IPS DF 4.7 (cell line): Measurements from ENCODE around the gene CRTC3.
"Not testable (repeated sequence)": the region's sequence is repeated elsewhere in the genome, so short reads cannot be mapped to it uniquely, and the experiment has no call there.

Experiments used
- DNase-seq: peaks from one replicate; pipeline ENCODE4 v3.0.0-alpha.2; 2013; ENCODE audit warnings: low spot score; ENCODE audit errors: extremely low read depth

The CRTC3 gene

GRCh38 chr15:90647326-90647725, 117.6 kb downstream of the CRTC3 start:
- no peak for DNase-seq

GRCh38 chr15:90648137-90649070, 118.7 kb downstream of the CRTC3 start:
- DNase-seq, result peak; percentile 41

DNA sequence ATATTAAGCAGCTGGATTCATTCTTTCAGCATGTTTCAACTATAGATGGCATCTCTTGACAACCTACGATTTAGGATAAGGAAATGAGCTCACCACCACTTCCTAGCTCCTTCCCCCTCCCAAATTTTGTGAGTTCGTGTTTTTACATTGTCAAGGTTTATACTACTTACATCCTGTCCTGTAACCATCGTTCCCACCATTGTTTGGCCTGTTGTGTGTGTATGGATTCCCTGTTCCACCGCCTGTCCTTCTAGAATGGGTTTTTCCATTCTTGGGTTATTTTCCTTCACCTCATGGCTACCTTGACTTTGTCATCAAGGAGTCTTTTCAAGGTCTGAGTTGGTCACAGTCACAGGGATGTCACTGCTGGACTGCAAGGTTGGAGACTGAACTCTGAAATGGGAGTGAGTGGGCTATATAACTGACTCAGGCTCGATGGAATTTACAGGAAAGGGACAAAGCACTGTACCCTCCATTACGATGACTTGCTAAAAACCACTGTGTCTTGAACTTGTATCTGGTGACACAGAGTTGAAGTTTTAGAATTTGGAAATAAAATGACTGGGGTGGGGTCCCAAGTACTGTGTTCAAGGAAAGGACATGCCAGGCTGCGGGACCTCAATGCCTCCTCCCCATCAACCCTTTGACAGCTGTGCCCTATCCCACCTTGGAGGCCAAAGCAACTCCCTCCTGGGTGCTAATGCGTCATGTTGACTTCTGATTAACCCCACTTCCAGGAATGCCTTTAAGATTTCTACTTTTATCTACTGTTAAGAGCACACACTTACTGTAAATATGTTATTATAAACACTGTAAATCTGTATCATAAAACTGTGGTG, 120.6 kb downstream of the CRTC3 start:
- DNase-seq, result no peak

DNA sequence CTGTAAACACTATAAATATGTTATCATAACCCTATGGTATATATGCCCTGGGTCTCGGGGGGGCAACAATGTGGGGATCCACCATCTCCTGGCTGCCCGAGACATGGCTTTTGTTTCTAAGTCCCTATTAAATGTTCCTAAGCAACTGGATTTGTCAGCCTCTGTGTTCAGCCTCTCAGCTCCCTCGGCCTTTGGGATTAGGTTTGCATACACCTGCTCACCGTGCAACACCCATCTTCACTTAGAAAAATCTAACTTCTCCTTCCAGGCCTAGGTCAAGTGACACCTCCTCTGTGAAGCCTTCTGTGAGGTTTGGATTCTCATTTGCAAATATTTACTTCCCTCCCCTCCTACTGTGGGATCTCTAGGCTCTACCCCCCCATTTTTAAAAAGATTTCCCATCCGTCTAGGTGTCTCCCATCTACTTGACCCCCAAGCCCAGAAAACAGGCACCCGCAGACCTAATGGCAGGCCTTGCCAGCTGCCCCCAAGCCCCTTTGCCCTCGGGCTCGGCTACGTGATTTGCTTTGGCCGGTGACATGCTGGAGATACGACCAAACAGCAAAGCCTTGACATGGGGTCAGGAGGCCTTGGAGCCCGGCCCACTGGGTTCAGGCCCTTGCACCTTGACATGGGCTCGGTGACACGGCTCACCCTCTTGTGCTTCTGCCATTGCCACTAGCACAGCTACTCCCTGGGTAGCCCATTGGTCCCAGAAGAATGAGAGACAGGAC, 121.4 kb downstream of the CRTC3 start:
- no peak for DNase-seq

DNA sequence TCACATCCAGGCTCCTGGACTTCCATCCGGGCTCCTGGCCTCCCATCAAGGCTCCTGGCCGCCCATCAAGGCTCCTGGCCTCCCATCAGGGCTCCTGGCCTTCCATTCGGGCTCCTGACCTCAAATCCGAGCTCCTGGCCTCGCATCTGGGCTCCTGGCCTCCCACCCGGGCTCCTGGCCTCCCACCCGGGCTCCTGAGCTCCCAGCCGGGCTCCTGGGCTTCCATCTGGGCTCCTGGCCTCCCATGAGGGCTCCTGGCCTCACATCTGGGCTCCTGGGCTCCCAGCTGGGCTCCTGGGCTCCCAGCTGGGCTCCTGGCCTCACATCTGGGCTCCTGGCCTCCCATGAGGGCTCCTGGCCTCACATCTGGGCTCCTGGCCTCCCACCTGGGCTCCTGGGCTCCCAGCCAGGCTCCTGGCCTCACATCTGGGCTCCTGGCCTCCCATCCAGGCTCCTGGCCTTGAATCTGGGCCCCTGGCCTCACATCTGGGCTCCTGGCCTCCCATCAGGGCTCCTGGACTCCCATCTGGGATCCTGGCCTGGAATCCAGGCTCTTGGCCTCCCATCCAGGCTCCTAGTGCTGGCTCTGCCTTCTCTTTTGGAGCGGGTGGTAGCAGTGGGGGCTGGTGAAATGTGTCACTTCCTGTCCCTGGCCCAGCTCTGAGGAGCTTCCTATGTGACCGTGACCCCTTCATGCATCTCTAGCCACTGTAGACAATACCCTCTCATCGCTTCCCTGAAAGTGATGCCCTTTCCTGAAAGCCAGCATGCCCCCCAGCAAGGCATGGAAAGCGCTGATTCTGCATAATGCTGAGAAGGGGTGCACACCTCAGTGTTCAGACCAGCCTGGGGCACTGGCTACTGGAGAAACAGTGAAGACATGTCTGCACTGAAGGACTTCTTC, 124.8 kb downstream of the CRTC3 start:
- no peak for DNase-seq

DNA sequence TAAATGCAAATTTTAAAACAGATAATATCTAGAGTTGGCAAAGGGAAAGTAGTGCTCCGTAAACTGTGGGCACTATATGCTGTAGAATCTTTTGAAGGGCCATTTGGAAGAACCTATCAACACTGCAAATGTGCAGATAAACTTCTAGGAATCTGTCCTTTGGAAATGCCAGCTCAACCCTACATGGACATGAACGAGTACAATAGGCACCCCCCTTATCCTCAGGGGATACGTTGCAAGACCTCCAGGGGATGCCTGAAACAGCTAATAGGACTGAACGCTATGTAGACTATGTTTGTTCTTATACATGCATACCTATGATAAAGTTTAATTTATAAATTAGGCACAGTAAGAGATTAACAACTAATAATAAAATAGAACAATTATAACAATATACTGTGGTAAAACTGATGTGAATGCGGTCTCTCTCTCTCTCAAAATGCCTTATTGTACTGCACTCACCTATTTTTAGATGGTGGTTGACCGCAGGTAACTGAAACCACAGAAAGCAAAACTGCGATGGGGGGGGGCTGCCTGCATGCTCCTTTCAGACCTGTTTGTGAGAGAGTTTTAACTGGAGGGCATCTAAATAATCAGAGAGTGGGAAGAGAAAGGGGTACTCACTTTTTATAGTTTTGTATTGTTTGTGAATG, 127.9 kb downstream of the CRTC3 start:
- not testable (repeated sequence) for DNase-seq

DNA sequence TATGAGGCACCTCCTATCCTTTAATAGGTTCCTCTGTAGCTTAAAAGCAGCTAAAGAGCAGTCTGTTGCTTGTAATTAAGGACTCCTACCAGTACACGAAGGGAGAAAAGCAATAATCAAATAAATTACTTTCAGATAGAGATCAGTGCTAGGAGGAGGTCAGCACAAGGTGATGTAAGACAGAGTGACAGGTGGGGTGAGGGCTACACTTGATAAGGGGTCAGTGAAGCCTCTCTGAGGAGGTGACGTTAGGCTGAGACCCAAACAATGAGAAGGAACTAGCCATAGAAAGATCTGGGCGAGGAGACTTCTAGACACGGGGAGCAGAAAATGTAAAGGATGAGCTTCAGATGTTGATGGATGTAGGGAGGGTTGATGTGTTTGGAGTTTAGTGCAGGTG, 129.8 kb downstream of the CRTC3 start:
- DNase-seq, result no peak

GRCh38 chr15:90660195-90660998, 130.7 kb downstream of the CRTC3 start:
- DNase-seq, result no peak

- not testable (repeated sequence) for DNase-seq
These were observed 131.2 kb downstream of the CRTC3 start for GRCh38 chr15:90660999-90661330.

- DNase-seq, result not testable (repeated sequence)
These were observed 134.3 kb downstream of the CRTC3 start for GRCh38 chr15:90664081-90664461.

DNA sequence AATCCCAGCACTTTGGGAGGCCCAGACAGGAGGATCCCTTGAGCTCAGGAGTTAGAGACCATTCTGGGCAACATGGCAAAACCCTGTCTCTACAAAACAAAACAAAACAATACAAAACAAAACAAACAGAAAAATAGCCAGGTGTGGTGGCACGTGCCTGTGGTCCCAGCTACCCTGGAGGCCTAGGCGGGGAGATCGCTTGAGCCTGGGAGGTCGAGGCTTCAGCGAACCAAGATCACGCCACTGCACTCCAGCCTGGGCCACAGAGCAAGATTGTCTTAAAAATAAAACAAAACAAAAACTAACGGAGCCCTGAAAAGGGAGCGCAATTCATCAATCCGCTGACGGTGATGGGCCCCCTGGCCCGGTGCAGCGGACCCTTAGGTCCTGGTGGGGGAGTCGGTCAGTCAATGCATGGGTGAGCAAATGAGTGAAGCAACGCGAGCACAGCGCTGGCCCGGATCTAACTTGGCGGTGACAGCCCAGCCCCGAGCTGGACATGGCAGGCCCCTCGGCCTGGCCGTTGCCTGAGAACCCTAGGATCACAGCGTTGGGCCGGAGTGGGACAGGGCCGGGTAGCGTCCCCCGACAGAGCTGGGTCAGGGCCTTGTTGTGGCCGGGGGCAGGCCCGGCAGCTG, 135.0 kb downstream of the CRTC3 start:
- DNase-seq, result no peak

- no peak for DNase-seq
These were observed 135.8 kb downstream of the CRTC3 start for GRCh38 chr15:90665288-90666134.

DNA sequence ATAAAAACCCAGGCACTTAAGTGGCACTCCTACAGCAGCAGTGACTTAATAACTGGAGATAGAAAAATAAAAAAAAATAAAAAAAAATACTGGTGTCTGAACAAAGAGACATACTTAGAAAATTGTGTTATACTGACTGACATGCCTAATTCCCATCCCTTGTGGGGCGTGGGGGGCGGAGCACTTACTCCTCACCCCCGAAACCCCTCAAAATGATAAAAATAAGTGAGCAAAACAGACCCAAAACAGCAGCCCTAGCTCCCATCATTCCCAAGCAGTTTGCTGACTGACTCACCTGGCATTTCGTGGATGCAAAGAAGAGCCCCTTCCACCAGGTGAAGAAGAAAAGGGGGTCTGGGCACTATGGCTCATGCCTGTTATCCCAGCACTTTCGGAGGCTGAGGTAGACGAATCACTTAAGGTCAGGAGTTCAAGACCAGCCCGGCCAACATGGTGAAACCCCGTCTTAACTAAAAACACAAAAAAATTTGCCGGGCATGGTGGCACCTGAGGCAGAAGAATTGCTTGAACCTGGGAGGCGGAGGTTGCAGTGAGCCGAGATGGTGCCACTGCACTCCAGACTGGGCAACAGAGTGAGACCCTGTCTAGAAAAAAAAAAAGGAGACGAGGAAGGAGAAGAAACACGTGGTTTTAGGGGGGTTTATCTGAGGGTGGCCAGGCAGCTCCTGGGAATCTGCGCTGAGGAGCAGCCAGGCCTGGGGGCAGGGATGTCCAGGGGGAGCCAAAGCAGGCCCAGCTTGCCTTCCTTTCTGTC, 136.6 kb downstream of the CRTC3 start:
- DNase-seq, result no peak

GRCh38 chr15:90667073-90667754, 137.5 kb downstream of the CRTC3 start:
- no peak for DNase-seq

DNA sequence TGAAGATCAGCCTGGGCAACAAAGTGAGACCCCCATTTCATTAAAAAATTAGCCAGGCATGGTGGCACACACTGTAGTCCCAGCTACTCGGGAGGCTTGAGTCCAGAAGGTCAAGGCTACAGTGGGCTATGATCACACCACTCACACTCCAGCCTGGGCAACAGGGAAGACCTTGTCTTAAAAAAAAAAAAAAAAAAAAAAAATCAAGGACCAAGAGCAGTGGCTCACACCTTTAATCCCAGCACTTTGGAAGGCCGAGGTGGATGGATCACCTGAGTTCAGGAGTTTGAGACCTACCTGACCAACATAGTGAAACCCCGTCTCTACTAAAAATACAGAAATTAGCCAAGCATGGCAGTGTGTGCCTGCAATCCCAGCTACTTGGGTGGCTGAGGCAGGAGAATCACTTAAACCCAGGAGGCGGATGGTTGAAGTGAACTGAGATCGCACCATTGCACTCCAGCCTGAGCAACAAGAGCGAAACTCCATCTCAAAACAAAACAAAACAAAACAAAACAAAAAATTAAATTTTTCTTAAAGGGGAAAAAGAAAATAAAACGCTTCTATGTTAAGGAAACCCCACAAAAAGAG, 138.1 kb downstream of the CRTC3 start:
- DNase-seq, result not testable (repeated sequence)

DNA sequence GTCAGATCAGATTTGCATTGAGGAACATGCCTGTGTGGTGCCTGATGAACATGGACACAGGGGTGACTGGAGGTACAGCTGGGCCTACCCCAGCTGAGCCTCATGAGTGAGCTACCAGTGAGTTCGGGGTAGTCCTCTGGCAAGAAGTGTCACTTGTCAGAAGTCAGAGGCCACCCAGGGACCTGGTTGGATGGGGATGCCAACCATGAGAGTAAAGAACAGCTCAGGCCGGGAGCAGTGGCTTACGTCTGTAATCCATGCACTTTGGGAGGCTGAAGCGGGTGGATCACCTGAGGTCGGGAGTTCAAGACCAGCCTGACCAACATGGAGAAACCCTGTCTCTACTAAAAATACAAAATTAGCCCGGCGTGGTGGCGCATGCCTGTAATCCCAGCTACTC, 140.9 kb downstream of the CRTC3 start:
- DNase-seq, result not testable (repeated sequence)
